Endodermal cell (in vitro differentiated cells): ENCODE measurements around the gene UVRAG. TPM values are rescaled to one million over a fixed set of nuclear protein-coding genes. Genes with fewer than 3 reads are reported as not detected.

Source experiments
- DNase-seq: peaks from one replicate; pipeline ENCODE4 v3.0.0-alpha.2; 2017
- H3K27ac ChIP-seq: 2 replicates; pipeline ENCODE4 v1.5.1; 2013; ENCODE audit warnings: mild to moderate bottlenecking, low read depth, low read length, moderate library complexity
- H3K27me3 ChIP-seq: 2 replicates; pipeline ENCODE4 v1.6.1; 2013; ENCODE audit warnings: mild to moderate bottlenecking, low read length, moderate library complexity; ENCODE audit not compliant: insufficient read depth, control insufficient read depth, poor library complexity, severe bottlenecking
- H3K36me3 ChIP-seq: 2 replicates; pipeline ENCODE4 v1.7.0; 2013; ENCODE audit warnings: mild to moderate bottlenecking, low read length, moderate library complexity; ENCODE audit not compliant: control insufficient read depth, insufficient read depth
- H3K4me1 ChIP-seq: one replicate; pipeline ENCODE4 v1.7.0; 2013; ENCODE audit warnings: low read length; ENCODE audit not compliant: control insufficient read depth, insufficient read depth
- H3K4me3 ChIP-seq: 2 replicates; pipeline ENCODE4 v1.5.1; 2013; ENCODE audit warnings: mild to moderate bottlenecking, low read length, moderate library complexity
- H3K9ac ChIP-seq: 2 replicates; pipeline ENCODE4 v1.6.1; 2013; ENCODE audit warnings: mild to moderate bottlenecking, low read length, moderate library complexity; ENCODE audit not compliant: poor library complexity, severe bottlenecking; ENCODE audit errors: extremely low read depth
- H3K9me3 ChIP-seq: 2 replicates; pipeline ENCODE4 v1.6.1; 2013; ENCODE audit warnings: mild to moderate bottlenecking, low read length, moderate library complexity; ENCODE audit not compliant: control insufficient read depth
- H3K27ac Mint-ChIP-seq: 2 replicates; pipeline ENCODE4 v1.8.0; 2020; ENCODE audit warnings: mixed read lengths
- H3K27me3 Mint-ChIP-seq: 2 replicates; pipeline ENCODE4 v1.8.0; 2021; ENCODE audit warnings: mild to moderate bottlenecking, mixed read lengths; ENCODE audit not compliant: insufficient read depth
- H3K36me3 Mint-ChIP-seq: 2 replicates; pipeline ENCODE4 v1.8.0; 2020; ENCODE audit warnings: low read depth, mixed read lengths
- H3K4me1 Mint-ChIP-seq: 2 replicates; pipeline ENCODE4 v1.8.0; 2020; ENCODE audit warnings: mixed read lengths
- H3K4me3 Mint-ChIP-seq: 2 replicates; pipeline ENCODE4 v1.8.0; 2020; ENCODE audit warnings: mild to moderate bottlenecking, moderate library complexity, mixed read lengths
- H3K9me3 Mint-ChIP-seq: 2 replicates; pipeline ENCODE4 v1.8.0; 2020; ENCODE audit warnings: mild to moderate bottlenecking, mixed read lengths
- CTCF ChIP-seq: fragments of 200-600 bp; sonication (generic); conservative IDR thresholded peaks from 2 replicates; pipeline ENCODE4 v1.5.0; 2021; ENCODE audit warnings: antibody characterized with exemption, mild to moderate bottlenecking
- WGBS, 2 experiments: methylation state at CpG; one replicate each; pipeline versions ENCODE4 v1.1.5 to v1.1.7; 2013; ENCODE audit warnings: missing lambda C conversion rate in 2 of 2, mixed read lengths in 1 of 2; ENCODE audit not compliant: insufficient coverage in 1 of 2, insufficient read length in 1 of 2; 5-methylcytosine and 5-hydroxymethylcytosine counted together
- total RNA-seq, 2 donors: library from RNA; stranded (reverse); fragmentation: NEBNext Ultra II Directional in 1 of 2; extraction: Animal tissue kit (Norgen Biotek cat#: 25700) in 1 of 2; gene quantifications; 2 replicates in 1 of 2; 3 replicates in 1 of 2; pipeline ENCODE4 v1.2.1, GENCODE V29; 2021

Gene UVRAG
- total RNA-seq, 2 donors from 2014 or later, result 19.7 to 34.9 TPM

DNA sequence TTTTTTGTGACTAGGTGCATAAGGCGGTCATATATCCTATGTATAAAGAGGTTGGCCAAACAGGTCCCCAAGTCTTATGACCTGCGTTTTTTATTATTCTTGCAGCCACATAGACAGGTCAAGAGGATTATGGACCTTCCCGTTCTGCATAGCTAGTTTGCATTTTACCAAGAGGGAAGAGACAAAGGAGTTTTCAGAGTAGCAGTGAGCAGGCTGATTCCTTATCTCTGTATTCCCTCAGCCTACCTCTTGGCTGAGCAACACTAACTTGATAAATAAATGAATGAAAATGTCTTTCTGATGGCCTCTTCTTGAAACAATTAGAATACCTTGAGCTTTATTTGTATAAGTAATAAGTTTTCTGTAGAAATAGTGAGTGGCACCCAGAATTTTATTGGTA is 210.8 kb downstream of the UVRAG start:
- Mint-ChIP-seq H3K9me3 (no peaks in the 10 kb centered on the region), H3K4me3 (no peak overlapping the region), H3K27me3 (no peaks in the 10 kb centered on the region), H3K4me1 (peaks cover 18% of the 10 kb centered on the region), H3K36me3 (peaks cover 48% of the 10 kb centered on the region), H3K27ac (no peak overlapping the region)
- no peak for TF ChIP-seq CTCF
- Histone ChIP-seq H3K27me3 (no peaks in the 10 kb centered on the region), H3K4me1 (no peaks in the 10 kb centered on the region), H3K4me3 (no peak overlapping the region), H3K9ac (no peak overlapping the region), H3K9me3 (peaks cover 23% of the 10 kb centered on the region), H3K36me3 (peaks cover 19% of the 10 kb centered on the region), H3K27ac (no peak overlapping the region)
- peak; percentile 32 for DNase-seq
- WGBS, 2 experiments, result 84 to 96% methylated on average over 2 to 3 of the region's 3 CpGs

GRCh38 chr11:76026281-76026680 is 211.3 kb downstream of the UVRAG start:
- no peak overlapping the region for H3K27ac ChIP-seq
- Mint-ChIP-seq H3K9me3 (no peaks in the 10 kb centered on the region), H3K36me3 (peaks cover 43% of the 10 kb centered on the region), H3K27ac (no peak overlapping the region), H3K27me3 (no peaks in the 10 kb centered on the region), H3K4me1 (peaks cover 22% of the 10 kb centered on the region), H3K4me3 (no peak overlapping the region)
- H3K9ac ChIP-seq, result no peak overlapping the region
- DNase-seq, result no peak
- no peaks in the 10 kb centered on the region for H3K27me3 ChIP-seq
- H3K4me1 ChIP-seq, result no peaks in the 10 kb centered on the region
- H3K36me3 ChIP-seq, result peaks cover 19% of the 10 kb centered on the region
- H3K4me3 ChIP-seq, result no peak overlapping the region
- TF ChIP-seq CTCF, result no peak
- H3K9me3 ChIP-seq, result peaks cover 23% of the 10 kb centered on the region

DNA sequence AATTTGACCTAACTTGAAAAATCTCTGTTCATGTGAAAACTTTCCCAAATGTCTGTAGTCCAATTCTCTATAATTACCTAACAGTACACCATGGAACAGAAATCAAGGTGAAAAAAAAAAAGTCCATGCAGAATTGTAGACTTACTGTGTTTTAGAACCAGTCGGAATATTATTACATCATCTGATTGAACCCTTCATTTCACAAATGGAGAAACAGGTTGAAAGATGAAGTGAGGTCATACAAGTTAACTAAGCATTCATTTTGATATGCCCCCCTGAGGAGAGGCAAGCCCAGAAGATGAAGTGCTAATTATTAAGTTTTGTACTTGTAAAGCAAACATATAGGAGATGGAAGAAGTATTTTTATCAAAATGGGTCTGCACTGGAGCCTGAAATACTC is 211.9 kb downstream of the UVRAG start:
- Histone ChIP-seq H3K4me1 (no peaks in the 10 kb centered on the region), H3K27me3 (no peaks in the 10 kb centered on the region), H3K27ac (no peak overlapping the region), H3K4me3 (no peak overlapping the region), H3K9ac (no peak overlapping the region), H3K9me3 (peaks cover 23% of the 10 kb centered on the region), H3K36me3 (peaks cover 19% of the 10 kb centered on the region)
- Mint-ChIP-seq H3K27me3 (no peaks in the 10 kb centered on the region), H3K36me3 (peaks cover 38% of the 10 kb centered on the region), H3K4me3 (no peak overlapping the region), H3K27ac (no peak overlapping the region), H3K9me3 (no peaks in the 10 kb centered on the region), H3K4me1 (peaks cover 22% of the 10 kb centered on the region)
- no peak for TF ChIP-seq CTCF
- 89% methylated on average over 1 of the region's 1 CpG; no CpG with 5 or more reads in 1 of the 2 experiments for WGBS, 2 experiments
- DNase-seq, result no peak
